Measurements from ENCODE around the gene LRRC8D. TPM values are rescaled to one million over a fixed set of nuclear protein-coding genes. Genes with fewer than 3 reads are reported as not detected.

LRRC8D gene
- total RNA-seq, 1 experiment from 2014 or later, result 19.6 TPM

DNA sequence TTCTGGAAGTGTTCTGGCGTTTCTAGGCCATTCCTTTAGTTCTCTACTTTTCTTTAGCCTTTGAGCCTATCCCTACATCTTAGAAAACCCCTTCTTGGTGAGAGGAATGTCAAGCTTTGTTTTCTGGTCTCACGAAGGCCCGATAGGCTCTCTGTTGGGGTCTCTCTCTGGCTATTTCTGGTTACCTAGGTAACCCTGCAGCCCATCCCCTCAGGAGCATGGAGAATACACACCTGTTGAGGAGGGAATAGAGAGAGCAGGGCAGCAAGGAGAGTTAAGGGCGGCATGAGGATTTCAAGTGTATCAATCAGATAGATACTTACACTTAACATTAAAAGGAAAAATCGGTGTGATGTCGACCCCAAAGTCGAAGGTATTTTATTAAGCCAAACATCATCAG is 45.7 kb downstream of the LRRC8D start:
- H3K79me2 ChIP-seq (ENCODE audit: low read length), result peaks cover 23% of the 10 kb centered on the region
- H3K9ac ChIP-seq (ENCODE audit: low read length), result no peak overlapping the region
- ChIA-PET CTCF (no interaction called here), POLR2A (ENCODE audit: unreplicated experiment) (no interaction called here)
- ATAC-seq (no peak), DNase-seq (no peak)
- TF ChIP-seq CTCF (conservative IDR thresholded peaks at IDR 0.05; ENCODE audit: low read depth, low read length) (no peak), EZH2 (IDR thresholded peaks at IDR 0.05; ENCODE audit: low read length, unreplicated experiment) (no peak)
- H3F3A ChIP-seq (ENCODE audit: low read length, unreplicated experiment), result no peaks in the 10 kb centered on the region
- H3K9me2 ChIP-seq (replicated peaks; ENCODE audit: low read length), result no peaks in the 10 kb centered on the region
- peaks cover 20% of the 10 kb centered on the region for H3K4me1 ChIP-seq (ENCODE audit: insufficient read depth, low read length)
- no peaks in the 10 kb centered on the region for H4K20me1 ChIP-seq (ENCODE audit: low read length)
- peaks cover 6% of the 10 kb centered on the region for H3K36me3 ChIP-seq (ENCODE audit: low read depth, low read length)
- no TSS peak for BruUV-seq (replicated peaks)
- no peaks in the 10 kb centered on the region for H3K27me3 ChIP-seq (ENCODE audit: low read length)
- no peak overlapping the region for H3K4me3 ChIP-seq (ENCODE audit: low read length)
- intact Hi-C loops (cut with micrococcal nuclease), result loop anchor here (2.0 kb wide), 1 partner anchor 24 kb away; no protein-coding TSS in a partner anchor
- peak overlapping the region; percentile 50 for H3K4me2 ChIP-seq (ENCODE audit: low read length)
- H2AFZ ChIP-seq (ENCODE audit: low read length), result no peak overlapping the region
- 0 out of 2 replicates have a peak overlapping the region, but pooled peaks have one; percentile 10 for H3K27ac ChIP-seq (ENCODE audit: low read length)
- no peaks in the 10 kb centered on the region for H3K9me3 ChIP-seq (ENCODE audit: low read length)

GRCh38 chr1:89870998-89871397 is 50.2 kb downstream of the LRRC8D start:
- POLR2A ChIA-PET (ENCODE audit: unreplicated experiment), result no interaction called here
- intact Hi-C loops (cut with micrococcal nuclease), result no loop called here
- no peak overlapping the region for H3K27ac ChIP-seq (ENCODE audit: low read length)
- no peaks in the 10 kb centered on the region for H3K9me2 ChIP-seq (replicated peaks; ENCODE audit: low read length)
- ATAC-seq (no peak), DNase-seq (no peak)
- H3K27me3 ChIP-seq (ENCODE audit: low read length), result no peaks in the 10 kb centered on the region
- peaks cover 13% of the 10 kb centered on the region for H3K79me2 ChIP-seq (ENCODE audit: low read length)
- H4K20me1 ChIP-seq (ENCODE audit: low read length), result no peaks in the 10 kb centered on the region
- H3K4me1 ChIP-seq (ENCODE audit: insufficient read depth, low read length), result peaks cover 8% of the 10 kb centered on the region
- CTCF ChIA-PET, result no interaction called here
- TF ChIP-seq EZH2 (IDR thresholded peaks at IDR 0.05; ENCODE audit: low read length, unreplicated experiment), result no peak
- no peaks in the 10 kb centered on the region for H3F3A ChIP-seq (ENCODE audit: low read length, unreplicated experiment)
- no peaks in the 10 kb centered on the region for H3K9me3 ChIP-seq (ENCODE audit: low read length)
- H3K4me2 ChIP-seq (ENCODE audit: low read length), result no peak overlapping the region
- peaks cover 6% of the 10 kb centered on the region; the same call in 1 of the 2 replicates for H3K36me3 ChIP-seq (ENCODE audit: low read depth, low read length)
- no peak overlapping the region for H2AFZ ChIP-seq (ENCODE audit: low read length)
- no peak overlapping the region for H3K9ac ChIP-seq (ENCODE audit: low read length)
- BruUV-seq (replicated peaks), result no TSS peak
- H3K4me3 ChIP-seq (ENCODE audit: low read length), result no peak overlapping the region

GRCh38 chr1:89871768-89872473 is 51.1 kb downstream of the LRRC8D start:
- no peaks in the 10 kb centered on the region for H3F3A ChIP-seq (ENCODE audit: low read length, unreplicated experiment)
- H3K4me1 ChIP-seq (ENCODE audit: insufficient read depth, low read length), result no peaks in the 10 kb centered on the region
- DNase-seq (no peak), ATAC-seq (no peak)
- H3K9me2 ChIP-seq (replicated peaks; ENCODE audit: low read length), result no peaks in the 10 kb centered on the region
- BruUV-seq (replicated peaks), result no TSS peak
- H3K9ac ChIP-seq (ENCODE audit: low read length), result no peak overlapping the region
- no peaks in the 10 kb centered on the region for H4K20me1 ChIP-seq (ENCODE audit: low read length)
- ChIA-PET POLR2A (ENCODE audit: unreplicated experiment) (no interaction called here), CTCF (no interaction called here)
- H3K27me3 ChIP-seq (ENCODE audit: low read length), result no peaks in the 10 kb centered on the region
- no peak overlapping the region for H2AFZ ChIP-seq (ENCODE audit: low read length)
- TF ChIP-seq EZH2 (IDR thresholded peaks at IDR 0.05; ENCODE audit: low read length, unreplicated experiment) (no peak), EZH2phosphoT487 (IDR thresholded peaks at IDR 0.05; ENCODE audit: borderline replicate concordance, low read length) (no peak)
- H3K4me2 ChIP-seq (ENCODE audit: low read length), result no peak overlapping the region
- no peak overlapping the region for H3K27ac ChIP-seq (ENCODE audit: low read length)
- H3K36me3 ChIP-seq (ENCODE audit: low read depth, low read length), result peaks cover 6% of the 10 kb centered on the region; the same call in 1 of the 2 replicates
- H3K4me3 ChIP-seq (ENCODE audit: low read length), result no peak overlapping the region
- H3K9me3 ChIP-seq (ENCODE audit: low read length), result no peaks in the 10 kb centered on the region
- peaks cover 10% of the 10 kb centered on the region; the same call in 1 of the 2 replicates for H3K79me2 ChIP-seq (ENCODE audit: low read length)
- intact Hi-C loops (cut with micrococcal nuclease), result no loop called here
